Hepatic stellate cell (primary cell): Measurements from ENCODE around the gene NMB.
A peak's percentile ranks its signal among the peaks of the same experiment; 100 is the strongest.
"Not testable (repeated sequence)": the region's sequence is repeated elsewhere in the genome, so short reads cannot be mapped to it uniquely, and the experiment has no call there.

ENCODE experiments used
- DNase-seq: peaks from one replicate; pipeline ENCODE4 v3.0.0; 2011; ENCODE audit warnings: low spot score

The NMB gene

DNA sequence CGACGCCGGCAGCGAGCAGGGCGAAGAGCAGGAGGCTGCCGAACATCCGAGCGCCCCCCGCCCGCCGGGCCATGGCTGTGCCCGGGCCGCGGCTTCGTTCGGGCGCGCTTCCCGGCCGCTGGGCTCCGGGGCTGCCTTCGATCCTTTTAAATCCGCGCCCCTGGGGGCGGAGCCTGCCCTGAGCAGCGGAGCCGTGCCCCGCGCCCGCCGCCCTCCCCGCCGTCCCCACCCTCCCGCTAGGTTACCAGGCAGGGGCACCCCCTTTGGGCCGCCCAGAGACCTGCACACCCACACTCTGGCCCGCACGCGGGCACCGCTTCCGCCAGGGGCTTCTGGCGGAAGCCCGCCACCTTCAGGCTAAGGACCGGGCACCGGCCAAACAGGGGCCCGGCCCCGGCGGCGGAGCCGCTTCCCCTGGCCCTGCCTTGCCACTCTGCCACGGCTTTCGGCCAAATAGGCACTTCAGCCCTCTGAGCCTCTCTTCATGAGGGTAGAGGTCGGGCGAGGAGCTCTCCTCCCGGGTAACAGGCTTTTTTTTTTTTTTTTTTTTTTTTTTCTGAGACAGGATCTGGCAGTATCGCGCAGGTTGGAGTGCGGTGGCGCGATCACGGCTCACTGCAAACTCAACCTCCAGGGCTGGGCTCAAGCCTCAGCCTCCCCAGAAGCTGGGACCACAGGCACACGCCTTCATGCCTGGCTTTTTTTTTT lies at the start of gene NMB:
Gene NMB, minus strand, starts transcription at position 120 of the 708 bp plus-strand sequence. Its CDS starts 47 bp downstream, at position 73.
- DNase-seq: peak; percentile 87

GRCh38 chr15:84703808-84704207 lies 45.8 kb upstream of the NMB start:
- no peak for DNase-seq

DNA sequence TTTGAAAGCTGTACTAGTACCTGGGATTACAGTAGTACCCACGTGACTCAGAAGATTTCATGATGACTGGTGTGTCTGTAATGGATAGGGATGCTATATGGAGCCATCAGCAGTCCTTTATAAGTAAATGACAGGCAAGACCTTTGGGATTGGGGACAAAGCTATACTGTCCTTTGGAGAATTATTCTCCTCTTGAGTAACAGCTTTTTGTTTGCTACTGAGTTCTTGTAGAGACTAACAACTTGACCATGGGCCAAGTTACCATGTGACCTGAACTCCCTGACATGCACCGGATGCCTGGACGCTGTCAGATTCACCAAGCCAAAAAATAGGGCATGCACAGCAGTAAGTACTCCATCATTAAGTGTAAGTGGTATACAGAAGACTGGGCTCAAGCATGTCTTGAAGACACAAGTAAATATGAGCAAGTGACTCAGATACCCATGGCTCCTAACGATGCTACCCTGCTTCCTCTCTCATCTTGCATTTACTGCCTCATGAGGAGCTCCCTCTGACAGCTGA lies 45.0 kb upstream of the NMB start:
- DNase-seq: peak; percentile 12

- no peak for DNase-seq
Observed at GRCh38 chr15:84699538-84700191, 41.7 kb upstream of the NMB start.

- DNase-seq: no peak
Observed at GRCh38 chr15:84697236-84697990, 39.4 kb upstream of the NMB start.

DNA sequence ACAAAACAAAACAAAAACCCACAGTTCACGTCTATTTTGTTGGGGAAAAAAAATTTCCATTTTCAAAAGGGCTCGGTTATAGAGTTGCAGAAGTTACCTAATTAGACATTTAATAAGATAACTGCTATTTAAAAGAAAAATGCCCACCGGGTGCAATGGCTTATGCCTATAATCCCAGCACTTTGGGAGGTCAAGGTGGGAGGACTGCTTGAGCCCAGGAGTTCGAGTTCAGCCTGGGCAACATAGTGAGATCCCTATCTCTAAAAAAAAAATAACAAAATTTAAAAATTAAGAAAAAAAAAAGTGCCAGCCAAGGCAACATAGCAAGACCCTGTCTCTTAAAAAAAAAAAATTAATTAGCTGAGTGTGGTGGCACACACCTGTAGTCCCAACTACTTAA lies 38.8 kb upstream of the NMB start:
- no peak for DNase-seq

DNA sequence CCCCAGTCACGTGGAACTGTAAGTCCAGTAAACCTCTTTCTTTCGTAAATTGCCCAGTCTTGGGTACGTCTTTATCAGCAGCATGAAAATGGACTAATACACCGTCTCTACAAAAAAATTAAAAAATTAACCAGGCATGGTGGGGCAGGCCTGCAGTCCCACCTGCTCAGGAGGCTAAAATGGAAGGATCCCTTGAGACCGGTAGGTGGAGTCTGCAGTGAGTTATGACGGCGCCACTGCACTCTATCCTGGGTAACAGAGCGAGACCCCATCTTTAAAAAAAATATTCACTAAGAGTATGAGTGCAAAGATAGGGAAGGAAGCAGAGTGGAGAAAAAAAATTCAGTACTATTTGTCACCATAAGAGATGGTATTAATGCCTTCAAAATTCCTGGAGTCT lies 32.3 kb upstream of the NMB start:
- DNase-seq: no peak

- DNase-seq: no peak
Observed at GRCh38 chr15:84689858-84690257, 31.9 kb upstream of the NMB start.

- not testable (repeated sequence) for DNase-seq
Observed at GRCh38 chr15:84686446-84686845, 28.4 kb upstream of the NMB start.

DNA sequence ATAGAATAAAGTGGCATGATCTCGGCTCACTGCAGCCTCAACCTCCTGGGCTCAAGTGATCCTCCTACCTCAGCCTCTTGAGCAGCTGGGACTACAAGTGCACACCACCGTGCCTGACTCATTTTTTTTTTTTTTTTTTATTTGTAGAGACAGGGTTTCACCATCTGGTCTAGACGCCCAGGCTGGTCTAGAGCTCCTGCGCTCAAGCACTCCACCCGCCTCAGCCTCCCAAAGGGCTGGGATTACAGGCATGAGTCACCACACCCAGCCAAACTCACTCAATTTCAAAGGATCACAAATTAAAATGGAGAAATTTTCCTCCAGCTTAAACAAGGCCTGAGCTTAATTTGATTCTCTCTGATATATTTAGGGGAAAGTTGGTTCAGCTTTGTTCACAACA lies 27.3 kb upstream of the NMB start:
- DNase-seq: peak; percentile 18

- DNase-seq: no peak
Observed at GRCh38 chr15:84684092-84684491, 26.1 kb upstream of the NMB start.

GRCh38 chr15:84681831-84682230 lies 23.8 kb upstream of the NMB start:
- DNase-seq: no peak

DNA sequence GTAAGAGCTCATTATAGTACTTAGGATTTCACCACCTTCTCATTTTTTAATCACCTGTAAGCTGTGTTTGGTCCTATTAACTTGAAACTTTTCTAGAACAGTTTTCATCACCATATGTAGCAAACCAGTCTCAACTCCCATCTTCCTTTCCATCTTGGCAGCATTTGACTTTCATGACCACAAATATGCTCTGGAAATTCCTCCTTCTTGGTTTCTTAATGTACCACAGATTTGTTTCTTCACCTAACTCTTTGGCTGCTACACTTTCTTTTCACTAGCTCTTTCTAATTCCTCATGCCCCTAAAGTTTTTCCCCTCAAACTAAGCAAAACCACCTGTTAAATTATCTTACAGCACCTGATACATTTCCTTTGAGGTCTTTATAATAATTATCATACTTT lies 13.2 kb upstream of the NMB start:
- peak; percentile 59 for DNase-seq

GRCh38 chr15:84669726-84670125 lies 11.7 kb upstream of the NMB start:
- no peak for DNase-seq

DNA sequence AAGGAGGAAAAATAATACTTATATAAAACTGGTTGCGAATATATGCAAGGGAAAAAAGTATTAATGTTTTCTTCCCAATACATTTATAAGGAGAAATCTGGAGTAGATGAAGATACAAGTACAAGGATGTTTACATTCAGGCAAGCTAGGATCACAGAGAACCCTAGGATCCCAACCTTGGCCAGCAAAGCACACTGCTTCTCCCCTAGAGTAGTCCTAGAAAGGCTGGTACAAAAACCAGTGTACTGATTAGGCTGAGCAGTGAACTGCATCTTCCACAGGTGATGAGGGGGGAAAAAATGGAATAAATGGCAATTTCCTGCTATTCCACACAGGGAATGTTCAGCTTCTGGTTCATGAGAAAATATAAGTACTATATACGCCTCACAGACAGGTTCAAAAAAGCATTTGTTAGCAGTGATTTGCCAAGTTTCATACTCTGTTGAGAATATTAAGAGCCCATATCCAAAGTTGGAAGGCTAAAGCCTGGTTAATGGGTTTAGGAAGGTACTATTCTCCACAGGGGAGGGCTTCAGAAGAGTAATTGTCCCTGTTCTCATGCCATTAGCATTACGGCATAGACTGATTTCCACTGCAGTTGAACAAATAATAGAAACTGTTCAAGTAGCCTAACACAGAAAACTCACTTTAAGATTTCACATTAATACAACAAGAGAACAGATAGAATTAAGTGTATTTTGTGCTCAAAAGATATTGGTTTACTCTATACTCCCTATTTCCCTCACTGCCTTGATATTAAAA lies 10.4 kb upstream of the NMB start:
- DNase-seq: no peak

GRCh38 chr15:84666373-84666772 lies 8.4 kb upstream of the NMB start:
- no peak for DNase-seq

- no peak for DNase-seq
Observed at GRCh38 chr15:84661001-84661400, 3.0 kb upstream of the NMB start.

DNA sequence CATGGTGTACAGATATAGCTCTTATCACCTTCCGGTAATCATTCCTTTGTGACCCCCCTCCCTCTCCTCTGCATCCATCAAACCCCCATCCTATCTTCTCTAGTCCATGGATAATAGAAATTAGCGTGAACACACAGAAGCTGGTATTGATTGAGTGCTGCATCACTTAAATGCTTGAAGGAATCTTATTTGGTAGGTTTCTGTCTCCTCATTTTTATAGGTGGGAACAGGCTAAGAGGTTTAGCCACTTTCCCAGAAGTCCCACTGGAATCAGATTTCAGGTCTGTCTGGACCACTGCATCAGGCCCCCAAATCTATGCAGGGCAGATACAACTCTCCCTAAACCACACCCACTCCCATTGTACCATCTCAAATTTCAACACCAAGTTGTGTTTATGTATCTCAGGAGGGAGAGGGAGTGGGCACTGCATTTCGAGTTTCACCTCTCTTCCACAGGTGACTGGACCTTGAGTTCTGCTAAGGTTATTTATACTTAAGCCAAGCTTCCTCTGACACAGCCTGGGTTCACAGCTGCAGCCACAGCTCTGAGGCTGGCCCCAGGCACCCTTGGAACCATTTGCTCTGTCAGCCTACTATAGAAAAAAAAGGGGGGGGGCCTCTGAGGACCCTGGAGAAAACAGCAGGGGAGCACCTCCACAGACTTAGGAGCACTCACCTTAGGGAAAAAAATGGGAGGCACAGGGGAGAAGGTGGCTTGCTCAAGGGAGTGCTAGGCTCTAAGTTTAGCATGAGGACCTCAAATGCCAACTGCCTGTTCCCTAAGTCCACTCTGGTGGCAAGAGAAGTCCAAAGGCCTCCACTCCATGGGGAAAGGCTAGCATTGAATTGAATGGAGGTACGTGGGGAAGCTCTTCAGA lies 2.1 kb upstream of the NMB start:
- DNase-seq: no peak

DNA sequence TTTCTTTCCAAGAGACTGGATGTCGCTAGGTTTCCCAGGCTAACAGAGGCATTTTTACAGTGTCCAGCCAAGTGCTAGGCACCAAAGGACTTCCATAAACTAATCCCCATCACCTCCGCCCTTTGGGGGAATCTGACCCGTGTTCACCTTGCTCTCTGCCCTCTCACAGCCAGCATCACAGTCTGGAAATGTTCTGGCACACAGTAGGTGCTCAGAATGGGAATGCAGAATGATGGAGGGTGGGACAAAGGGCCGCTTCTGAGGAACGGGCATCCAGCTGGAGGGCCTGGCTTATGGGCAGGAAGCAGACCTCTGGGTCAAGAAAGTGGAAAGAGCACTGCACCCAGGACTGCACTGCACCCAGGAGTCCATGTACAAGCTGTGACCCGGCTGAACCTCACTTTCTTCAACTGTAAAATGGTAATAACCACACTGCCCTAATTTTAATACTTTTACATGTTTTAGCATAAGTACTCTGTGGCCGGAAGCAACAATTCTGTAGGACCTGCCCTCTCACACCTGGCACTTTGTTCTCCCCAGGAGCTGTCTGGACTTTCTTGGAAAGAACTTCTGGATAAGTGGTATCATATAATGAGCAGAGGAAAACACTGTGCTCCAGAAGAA lies 901 bp upstream of the NMB start:
- no peak for DNase-seq

- no peak for DNase-seq
Observed at GRCh38 chr15:84657748-84658079, 285 bp downstream of the NMB start.

- no peak for DNase-seq
Observed at GRCh38 chr15:84656972-84657371, 1.0 kb downstream of the NMB start.
